ENCODE measurements around the gene DRD3. TPM values are rescaled to one million over a fixed set of nuclear protein-coding genes. Genes with fewer than 3 reads are reported as not detected.

DRD3 gene
- total RNA-seq, 1 donor from 2014 or later, result not detected

DNA sequence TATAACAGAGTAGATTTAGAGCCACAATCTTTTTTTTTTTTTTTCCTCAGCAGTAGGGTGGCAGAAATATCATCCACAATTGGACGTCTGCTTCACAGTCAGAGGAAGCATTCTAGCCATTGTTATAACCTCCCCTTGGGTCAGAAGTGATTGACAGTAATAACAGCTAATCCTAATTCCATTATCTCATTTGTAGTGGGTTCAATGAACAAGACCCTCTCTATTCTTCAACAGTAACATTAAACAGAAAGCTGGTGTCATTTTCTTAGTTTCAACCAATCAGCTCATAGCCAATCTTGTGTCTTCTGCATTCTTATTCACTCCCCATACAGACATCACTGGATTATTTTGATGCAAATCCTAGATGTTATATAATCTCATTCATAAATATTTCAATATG, 77.8 kb downstream of the DRD3 start:
- no peak for DNase-seq
- intact Hi-C loops (cut with DNase I), result no loop called here
- Histone ChIP-seq H3K4me3 (no peak overlapping the region), H3K9me3 (no peaks in the 10 kb centered on the region), H3K4me1 (no peaks in the 10 kb centered on the region), H3K27me3 (no peaks in the 10 kb centered on the region), H3K36me3 (no peaks in the 10 kb centered on the region), H3K27ac (no peak overlapping the region)
- ATAC-seq, result no peak
- TF ChIP-seq, protein P1, sequence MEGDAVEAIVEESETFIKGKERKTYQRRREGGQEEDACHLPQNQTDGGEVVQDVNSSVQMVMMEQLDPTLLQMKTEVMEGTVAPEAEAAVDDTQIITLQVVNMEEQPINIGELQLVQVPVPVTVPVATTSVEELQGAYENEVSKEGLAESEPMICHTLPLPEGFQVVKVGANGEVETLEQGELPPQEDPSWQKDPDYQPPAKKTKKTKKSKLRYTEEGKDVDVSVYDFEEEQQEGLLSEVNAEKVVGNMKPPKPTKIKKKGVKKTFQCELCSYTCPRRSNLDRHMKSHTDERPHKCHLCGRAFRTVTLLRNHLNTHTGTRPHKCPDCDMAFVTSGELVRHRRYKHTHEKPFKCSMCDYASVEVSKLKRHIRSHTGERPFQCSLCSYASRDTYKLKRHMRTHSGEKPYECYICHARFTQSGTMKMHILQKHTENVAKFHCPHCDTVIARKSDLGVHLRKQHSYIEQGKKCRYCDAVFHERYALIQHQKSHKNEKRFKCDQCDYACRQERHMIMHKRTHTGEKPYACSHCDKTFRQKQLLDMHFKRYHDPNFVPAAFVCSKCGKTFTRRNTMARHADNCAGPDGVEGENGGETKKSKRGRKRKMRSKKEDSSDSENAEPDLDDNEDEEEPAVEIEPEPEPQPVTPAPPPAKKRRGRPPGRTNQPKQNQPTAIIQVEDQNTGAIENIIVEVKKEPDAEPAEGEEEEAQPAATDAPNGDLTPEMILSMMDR (IDR thresholded peaks at IDR 0.05), result no peak

DNA sequence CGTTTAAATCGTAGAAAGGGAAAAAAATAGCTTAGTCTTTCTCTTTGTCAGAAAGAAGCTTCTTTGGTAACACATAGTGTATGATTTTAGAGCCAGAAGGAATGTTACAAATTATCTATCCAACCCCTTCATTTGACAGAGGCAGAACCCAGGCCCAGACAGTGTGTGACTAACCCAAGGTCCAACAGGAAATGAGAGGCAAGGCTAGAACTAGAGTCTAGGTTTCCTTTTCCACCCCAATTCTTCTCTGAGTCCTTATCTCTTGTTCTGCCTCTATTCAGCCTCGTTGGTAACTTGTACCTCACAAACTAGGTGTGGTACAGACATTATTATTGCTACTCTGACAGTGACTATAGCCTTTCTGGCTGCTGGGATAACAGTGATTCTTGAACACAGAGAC, 83.1 kb downstream of the DRD3 start:
- no peaks in the 10 kb centered on the region for H3K36me3 ChIP-seq
- intact Hi-C loops (cut with DNase I), result no loop called here
- ATAC-seq (no peak), DNase-seq (no peak)
- H3K27ac ChIP-seq, result no peak overlapping the region
- H3K27me3 ChIP-seq, result no peaks in the 10 kb centered on the region
- TF ChIP-seq, protein P1 (IDR thresholded peaks at IDR 0.05), result no peak
- H3K4me1 ChIP-seq, result peaks cover 3% of the 10 kb centered on the region
- no peaks in the 10 kb centered on the region for H3K9me3 ChIP-seq
- no peak overlapping the region for H3K4me3 ChIP-seq

DNA sequence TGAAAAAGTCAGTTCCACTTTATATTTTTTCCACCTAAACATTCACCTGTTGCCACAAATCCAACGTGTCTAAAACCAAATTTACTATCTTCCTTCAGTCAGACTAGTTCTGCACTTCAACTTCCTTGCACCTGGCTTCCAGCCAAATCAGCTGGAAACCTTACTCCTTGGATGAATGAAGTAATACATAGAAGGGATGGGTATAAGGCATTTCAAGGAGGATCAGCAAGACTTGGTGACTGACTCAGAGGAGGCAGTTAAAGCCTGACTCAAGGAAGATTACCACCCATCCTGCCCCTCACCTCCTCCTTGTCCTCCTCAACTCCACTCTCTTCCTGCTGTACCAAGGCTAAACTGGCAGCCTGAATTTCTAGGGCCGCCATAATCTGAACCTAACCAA, 85.3 kb downstream of the DRD3 start:
- H3K36me3 ChIP-seq, result no peaks in the 10 kb centered on the region
- TF ChIP-seq, protein P1 (IDR thresholded peaks at IDR 0.05), result no peak
- DNase-seq (no peak), ATAC-seq (peak; percentile 15)
- H3K4me3 ChIP-seq, result no peak overlapping the region
- no peaks in the 10 kb centered on the region for H3K27me3 ChIP-seq
- H3K27ac ChIP-seq, result no peak overlapping the region
- H3K4me1 ChIP-seq, result peaks cover 3% of the 10 kb centered on the region
- no peaks in the 10 kb centered on the region for H3K9me3 ChIP-seq
- intact Hi-C loops (cut with DNase I), result no loop called here

GRCh38 chr3:114093016-114093380, 85.9 kb downstream of the DRD3 start:
- H3K27ac ChIP-seq, result peak overlapping the region; percentile 61
- no peak for ATAC-seq
- H3K27me3 ChIP-seq, result no peaks in the 10 kb centered on the region
- H3K36me3 ChIP-seq, result no peaks in the 10 kb centered on the region
- TF ChIP-seq, protein P1 (IDR thresholded peaks at IDR 0.05), result no peak
- H3K4me1 ChIP-seq, result peaks cover 3% of the 10 kb centered on the region
- no peak for DNase-seq
- intact Hi-C loops (cut with DNase I), result no loop called here
- H3K9me3 ChIP-seq, result no peaks in the 10 kb centered on the region
- H3K4me3 ChIP-seq, result no peak overlapping the region

- intact Hi-C loops (cut with DNase I), result no loop called here
- no peak overlapping the region for H3K4me3 ChIP-seq
- DNase-seq (no peak), ATAC-seq (peak; percentile 49)
- H3K9me3 ChIP-seq, result no peaks in the 10 kb centered on the region
- peaks cover 6% of the 10 kb centered on the region for H3K36me3 ChIP-seq
- peak overlapping the region; percentile 61 for H3K27ac ChIP-seq
- peaks cover 3% of the 10 kb centered on the region for H3K4me1 ChIP-seq
- TF ChIP-seq, protein P1 (IDR thresholded peaks at IDR 0.05), result no peak
- no peaks in the 10 kb centered on the region for H3K27me3 ChIP-seq
These were observed 86.5 kb downstream of the DRD3 start for GRCh38 chr3:114092151-114093015.

Data from upper lobe of right lung (tissue), 1 donor.